ENCODE data around the gene MAD2L2.

MAD2L2 gene

DNA sequence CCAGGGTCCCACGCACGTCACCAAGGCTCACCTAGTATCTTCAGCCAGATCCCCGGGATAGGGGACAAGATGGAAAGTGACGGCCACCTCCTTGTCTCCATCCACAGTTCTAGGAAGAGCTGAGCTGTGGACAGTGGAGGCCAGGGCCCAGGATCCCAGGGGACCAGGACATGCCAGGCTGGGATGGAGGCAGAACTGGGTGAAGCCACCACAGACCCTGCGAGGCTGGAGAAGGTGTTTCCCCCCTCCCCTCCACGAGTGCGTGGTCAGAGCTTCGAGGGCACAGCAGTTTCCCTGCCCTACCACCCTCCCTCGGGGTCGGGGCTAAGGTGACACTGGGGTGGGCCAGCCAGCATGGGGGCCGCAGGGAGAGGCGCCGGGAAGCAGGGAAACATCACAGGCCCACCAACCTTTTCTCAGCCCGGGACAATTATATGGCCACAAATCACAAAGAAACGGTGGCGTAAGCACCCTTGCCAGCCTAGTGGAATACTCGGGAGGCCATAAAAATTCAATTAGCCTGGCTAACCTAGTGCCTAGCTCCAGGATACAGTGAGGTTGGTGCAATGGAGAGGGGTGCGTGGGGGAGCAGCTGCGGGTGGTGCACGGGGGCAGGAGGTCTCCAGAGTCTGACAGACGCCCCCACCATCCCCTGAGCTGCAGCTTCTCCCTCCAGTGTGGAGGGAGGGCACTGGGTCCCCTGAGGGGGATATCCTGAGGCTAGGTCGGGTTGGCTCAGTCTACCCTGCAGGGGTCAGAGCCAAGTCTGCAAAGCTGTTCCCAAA is 23.9 kb upstream of the MAD2L2 start:
- no peak for DNase-seq (ENCODE audit: low read depth)

DNA sequence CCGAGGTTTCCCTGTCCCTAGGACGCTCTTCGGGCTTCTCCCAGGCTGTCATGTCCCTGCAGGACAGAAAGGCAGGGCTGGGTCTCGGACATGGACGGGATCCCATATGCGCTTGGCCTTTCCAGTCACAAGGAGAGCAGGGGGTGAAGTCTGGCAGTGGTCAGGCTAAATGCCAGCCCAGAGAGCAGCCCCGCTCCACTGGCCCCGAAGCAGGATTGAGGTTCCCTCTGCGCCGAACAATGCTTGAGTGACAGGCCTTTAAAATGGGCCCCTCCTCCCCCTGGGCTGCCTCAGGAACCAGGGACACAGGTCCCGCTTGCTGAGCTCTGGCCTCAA is 23.2 kb upstream of the MAD2L2 start:
- no peak for DNase-seq (ENCODE audit: low read depth)

DNA sequence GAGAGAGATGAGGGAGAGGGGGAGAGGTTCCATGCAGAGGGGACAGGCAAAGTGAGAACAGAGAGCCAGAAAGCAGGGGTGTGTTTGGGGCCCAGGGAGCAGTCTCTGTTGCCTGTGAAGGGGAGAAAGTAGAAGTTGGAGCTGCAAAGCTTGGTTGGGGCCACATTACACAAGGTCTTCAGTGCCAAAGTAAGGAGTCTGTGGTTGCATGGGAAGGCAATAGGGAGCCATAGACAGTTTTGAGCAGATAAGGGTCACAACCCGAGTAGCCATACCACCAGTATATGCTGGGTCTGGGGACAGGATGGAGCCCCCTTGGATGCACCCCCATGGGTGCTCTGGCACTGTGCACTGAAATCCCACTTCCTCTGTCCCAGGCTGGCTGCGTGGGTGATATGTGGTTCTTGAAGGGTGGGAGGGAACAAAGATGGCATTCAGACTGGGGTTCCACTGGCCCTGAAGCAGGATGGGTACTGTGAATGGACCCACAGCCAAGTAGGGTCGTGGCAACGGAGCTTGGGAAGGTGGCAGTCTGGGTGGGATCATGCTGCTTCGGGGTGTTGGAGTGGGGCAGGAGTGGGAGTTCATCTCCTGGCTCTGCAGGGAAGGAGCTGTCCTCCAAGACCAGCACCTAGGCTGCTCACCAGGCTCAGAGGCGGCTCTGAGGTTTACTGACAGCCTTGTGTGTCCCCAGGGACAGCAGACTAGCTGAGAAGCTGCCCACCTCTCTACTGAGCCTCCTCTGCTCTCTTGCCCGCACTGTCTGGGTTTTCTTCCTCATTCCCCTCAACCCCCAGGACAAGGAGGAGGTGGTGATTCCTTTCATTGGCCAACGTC is 22.6 kb upstream of the MAD2L2 start:
- DNase-seq (ENCODE audit: low read depth) = no peak

GRCh38 chr1:11701981-11702803 is 21.2 kb upstream of the MAD2L2 start:
- no peak for DNase-seq (ENCODE audit: low read depth)

- no peak for DNase-seq (ENCODE audit: low read depth)
Observed at GRCh38 chr1:11701551-11701961, 20.6 kb upstream of the MAD2L2 start.

DNA sequence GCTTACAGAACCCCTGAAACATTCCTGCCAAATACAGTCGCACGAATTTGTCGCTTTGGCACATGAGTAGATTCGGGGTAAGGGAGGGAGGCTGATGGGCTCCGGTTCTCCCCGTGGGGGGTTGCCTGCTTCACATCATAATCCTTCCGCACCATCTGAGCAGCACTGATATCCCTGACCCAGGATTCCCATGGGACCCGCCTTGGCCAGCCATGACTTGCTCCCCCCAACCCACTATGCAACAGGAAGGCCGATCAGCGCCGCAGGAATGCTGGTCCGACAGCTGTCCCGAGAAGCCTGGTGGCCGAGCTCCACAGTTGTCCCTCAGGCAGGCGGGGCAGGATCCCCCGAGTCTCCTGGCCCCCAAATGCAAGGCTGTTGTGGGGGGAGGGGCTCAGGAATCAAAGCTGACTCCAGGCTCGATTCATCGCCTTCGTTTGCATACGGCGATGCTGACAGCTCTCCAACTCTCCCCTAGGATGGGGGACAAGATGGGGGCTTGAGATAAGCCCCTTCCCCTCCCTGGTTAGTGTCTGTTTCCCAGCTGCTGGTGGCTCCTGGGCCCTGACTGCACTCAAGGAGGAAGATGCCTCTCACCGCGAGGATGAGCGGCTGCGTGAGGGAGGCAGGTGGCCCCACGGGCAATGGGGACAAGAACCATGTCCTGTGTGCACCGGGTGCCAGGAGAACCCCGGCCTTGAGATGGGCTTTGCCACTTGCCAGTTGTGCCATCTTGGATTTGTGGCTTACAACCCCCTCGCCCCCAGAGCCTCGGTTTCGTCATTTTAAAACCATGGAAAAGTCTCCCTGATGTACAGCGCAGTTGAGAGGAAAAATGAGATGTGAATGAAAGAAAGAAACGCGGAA is 19.9 kb upstream of the MAD2L2 start:
- DNase-seq (ENCODE audit: low read depth) = no peak

GRCh38 chr1:11697893-11698210 is 16.9 kb upstream of the MAD2L2 start:
- no peak for DNase-seq (ENCODE audit: low read depth)

DNA sequence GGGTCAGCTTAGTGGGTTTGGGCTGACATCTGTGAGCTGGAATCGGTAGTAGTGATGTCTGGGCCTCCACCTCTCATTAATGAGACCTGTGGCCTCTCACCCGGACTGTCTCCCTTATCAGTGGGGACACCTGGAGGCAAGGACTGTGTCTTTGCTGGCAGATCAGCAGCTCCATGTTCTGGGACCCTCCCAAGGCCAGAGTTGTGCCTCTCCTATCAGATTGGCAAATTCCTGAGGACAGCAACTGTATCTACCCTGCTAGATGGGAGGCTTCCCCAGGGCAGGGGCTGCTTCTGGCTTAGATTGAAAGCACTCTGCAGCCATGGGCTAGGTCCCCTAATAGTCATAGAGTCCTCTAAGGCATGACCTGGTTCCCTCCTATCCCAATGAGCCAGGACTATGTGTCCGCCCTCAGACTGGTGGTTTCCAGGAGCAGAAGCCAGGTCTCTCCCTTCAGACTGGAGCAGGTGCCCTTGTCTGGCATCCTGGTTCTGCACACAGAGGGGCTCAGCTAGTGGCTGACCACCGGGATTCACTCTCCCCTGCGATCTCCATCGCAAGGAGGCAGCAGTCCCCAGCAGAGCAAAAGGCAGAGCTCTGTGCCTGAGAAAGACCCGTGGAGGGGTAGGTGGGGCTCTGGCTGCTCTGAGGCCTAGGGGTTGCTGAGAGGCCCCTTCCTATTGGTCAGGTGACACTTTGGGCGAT is 16.4 kb upstream of the MAD2L2 start:
- no peak for DNase-seq (ENCODE audit: low read depth)

- DNase-seq (ENCODE audit: low read depth) = no peak
Observed at GRCh38 chr1:11695861-11696260, 14.9 kb upstream of the MAD2L2 start.

DNA sequence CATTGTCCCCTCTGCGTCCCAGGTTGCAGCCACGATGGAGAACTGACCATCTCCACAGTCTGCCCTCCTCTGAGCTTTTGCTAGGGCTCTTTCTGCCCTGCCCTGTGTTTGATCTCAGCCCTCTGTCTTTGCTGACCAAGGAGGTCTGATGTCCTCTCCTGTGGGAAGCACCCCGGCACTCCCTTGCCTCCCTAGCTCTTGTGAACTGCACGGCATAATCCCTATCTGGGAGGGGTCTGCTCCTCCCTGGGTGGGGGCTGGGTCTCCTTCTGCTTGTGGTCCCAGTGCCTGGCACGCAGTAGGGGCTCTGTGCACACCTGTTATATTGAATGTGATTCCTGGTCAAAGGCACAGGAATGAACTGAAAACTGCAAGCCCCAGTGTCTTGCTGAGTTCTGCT is 13.0 kb upstream of the MAD2L2 start:
- no peak for DNase-seq (ENCODE audit: low read depth)

DNA sequence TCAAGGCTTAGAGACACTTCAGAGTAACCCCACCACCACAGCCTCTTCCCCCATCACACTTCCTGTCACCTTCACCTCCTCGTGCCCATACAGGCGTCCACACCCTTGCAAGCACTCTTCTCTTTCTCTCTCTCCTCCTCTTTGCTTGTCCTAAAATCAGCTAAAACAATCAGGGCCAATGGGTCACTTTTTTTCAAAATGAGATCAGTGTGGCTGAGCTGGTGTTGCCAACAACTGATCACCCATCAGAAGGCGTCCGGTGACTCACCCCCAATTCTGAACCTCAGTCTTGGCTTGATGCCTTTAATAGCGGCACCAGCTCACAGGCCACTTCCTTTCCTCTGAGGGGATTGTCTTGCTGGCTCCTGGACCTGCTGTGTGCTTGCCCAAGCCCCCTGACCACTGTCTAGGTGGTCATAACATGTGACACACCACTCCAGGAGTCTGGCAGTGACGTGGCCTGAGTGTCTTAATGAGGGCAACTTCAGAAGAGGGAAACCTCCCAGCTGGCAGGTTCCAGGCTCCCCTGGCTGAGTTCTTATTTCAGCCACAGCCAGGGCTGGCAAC is 12.2 kb upstream of the MAD2L2 start:
- DNase-seq (ENCODE audit: low read depth) = no peak

DNA sequence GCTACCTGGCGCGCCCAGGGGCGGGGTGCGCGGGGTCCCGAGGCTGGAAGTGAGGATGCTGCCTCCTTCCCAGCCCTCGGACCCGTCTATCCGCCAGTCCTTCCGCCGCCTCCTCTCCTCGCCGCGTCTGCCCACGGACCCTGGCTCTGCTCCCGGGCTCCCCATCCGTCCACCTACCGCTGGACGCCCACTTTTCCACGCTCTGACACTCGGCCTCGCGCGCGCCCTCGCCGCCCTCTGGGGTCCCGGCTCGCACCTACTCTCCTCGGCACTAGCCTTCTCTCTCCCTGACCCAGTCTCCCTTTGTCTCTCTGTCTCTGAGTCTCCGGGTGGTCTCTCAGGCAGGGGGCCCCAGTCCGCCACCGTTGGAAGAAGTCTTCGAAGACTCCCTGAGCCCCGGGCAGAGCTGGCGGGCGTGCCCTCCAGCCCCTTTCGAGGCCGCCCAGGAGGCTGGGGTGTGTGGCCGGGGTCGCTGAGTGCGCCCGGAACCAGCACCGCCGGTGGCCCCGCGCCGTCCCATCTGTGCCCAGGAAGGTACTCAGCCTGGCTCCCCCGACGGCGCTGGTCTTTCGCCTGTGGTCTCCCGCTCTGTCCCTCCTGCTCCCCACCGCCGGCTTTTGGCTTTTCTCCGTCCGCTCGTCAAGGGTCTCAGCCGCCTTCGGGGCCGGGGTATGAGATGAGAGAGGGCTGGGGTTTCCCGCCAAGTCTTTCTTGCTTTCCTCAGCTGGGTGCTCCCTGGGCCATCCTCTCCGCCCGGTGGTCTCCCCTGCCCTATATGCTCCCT is 11.2 kb upstream of the MAD2L2 start:
- no peak for DNase-seq (ENCODE audit: low read depth)

GRCh38 chr1:11691302-11691914 is 10.5 kb upstream of the MAD2L2 start, which contains the start of gene DRAXIN:
Gene DRAXIN, plus strand, starts transcription at chr1:11691710. Its CDS starts 14,549 bp downstream, at chr1:11706259.
- no peak for DNase-seq (ENCODE audit: low read depth)

DNA sequence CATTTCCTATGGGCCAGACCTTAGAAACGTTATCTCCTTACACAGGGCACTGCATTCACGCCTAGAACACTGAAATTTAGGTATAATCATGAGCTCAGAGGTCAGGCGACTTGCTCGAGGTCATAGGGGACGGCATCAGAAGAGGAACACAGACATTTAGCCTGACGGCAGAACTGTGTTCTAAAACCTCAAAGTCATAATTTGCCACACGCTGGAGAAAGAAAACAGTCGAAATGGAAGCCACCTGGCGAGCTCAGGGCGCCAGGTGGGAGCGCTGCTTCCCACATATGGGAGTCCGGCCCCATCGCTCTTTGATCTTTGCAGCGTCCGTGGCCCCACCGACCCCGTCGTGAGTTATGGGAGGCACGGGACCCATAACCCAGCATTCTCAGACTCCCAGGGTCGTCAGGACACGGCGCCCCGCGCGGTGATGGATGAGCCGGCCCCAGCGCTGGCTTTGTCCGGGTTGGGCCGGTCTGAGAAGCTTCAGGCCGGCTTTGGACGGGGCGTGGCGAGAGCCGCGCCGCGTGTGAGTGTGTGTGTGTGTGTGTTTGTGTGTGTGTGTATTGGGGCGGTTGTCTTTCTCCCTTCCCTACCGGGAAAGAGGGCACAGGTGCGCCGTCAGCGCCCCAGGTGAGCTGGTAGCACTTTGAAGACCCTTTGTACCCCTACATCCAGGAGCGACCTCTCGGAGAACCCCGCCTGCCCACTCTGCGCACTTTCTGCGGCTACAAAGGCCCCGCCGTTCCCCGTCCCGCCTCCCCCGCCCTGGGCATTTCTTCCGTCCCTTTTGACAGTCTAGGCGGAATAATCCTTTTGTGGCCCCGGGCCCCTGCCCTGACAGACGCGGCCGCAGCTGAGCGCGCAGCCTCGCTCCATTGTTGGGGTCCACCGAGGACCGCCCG is 9.7 kb upstream of the MAD2L2 start:
- DNase-seq (ENCODE audit: low read depth) = no peak

GRCh38 chr1:11688506-11688905 is 7.6 kb upstream of the MAD2L2 start:
- no peak for DNase-seq (ENCODE audit: low read depth)

DNA sequence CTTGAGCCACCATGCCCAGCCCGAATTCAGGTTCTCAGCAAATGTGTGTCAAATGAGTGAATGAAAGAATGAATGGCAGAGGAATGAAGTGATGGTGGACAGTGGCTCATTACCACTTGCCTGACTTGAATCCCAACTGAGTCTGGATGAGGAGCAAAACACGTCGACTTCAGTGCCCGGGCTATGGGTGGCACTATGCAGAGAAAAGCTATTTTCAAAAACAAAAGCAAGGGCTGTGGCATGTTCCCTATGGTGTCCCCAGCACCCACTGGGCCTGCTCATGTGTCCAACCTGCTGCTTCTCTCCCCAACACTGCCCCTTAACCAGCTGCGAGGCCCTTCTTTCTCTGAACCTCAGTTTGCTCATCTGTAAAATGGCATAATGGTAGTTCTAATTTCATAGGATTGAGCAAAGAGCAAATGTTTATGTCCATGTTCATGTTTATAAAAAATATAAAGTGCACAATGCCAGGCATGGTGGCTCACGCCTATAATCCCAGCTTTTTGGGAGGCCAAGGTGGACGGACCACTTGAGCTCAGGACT is 4.3 kb upstream of the MAD2L2 start:
- DNase-seq (ENCODE audit: low read depth) = no peak

- DNase-seq (ENCODE audit: low read depth) = no peak
Observed at GRCh38 chr1:11684070-11684469, 3.1 kb upstream of the MAD2L2 start.

GRCh38 chr1:11682799-11683198 is 1.9 kb upstream of the MAD2L2 start:
- DNase-seq (ENCODE audit: low read depth) = no peak
